Putamen (tissue), 1 donor: ENCODE data around the gene TRIM32.
"Not testable (repeated sequence)": the region's sequence is repeated elsewhere in the genome, so short reads cannot be mapped to it uniquely, and the experiment has no call there.

Source experiments
- DNase-seq: peaks from one replicate; pipeline ENCODE4 v3.0.0-alpha.2; 2016; ENCODE audit warnings: low spot score

TRIM32 gene

GRCh38 chr9:116674210-116674980 is 12.7 kb upstream of the TRIM32 start:
- DNase-seq = no peak

GRCh38 chr9:116683535-116683934 is 3.6 kb upstream of the TRIM32 start:
- no peak for DNase-seq

- no peak for DNase-seq
Observed at GRCh38 chr9:116685166-116685565, 1.9 kb upstream of the TRIM32 start.

DNA sequence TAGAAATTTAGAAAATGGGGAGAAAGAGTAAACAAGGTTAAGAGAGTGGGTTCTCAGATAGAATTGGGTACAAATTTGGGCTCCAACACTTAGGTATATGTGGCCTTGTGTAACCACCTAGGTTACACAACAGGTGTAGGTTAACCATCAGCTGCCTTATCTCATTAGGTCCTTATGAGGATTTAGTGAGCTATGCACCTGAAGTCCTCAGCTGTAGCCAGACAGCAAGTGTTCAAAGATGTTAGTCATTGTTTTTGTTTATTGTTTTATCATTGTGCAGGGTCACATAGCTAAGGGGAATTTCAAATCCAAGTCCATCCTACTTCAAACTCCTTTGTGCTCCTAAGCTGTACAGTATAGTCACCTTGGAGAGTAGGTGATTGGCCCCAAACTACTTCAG is 970 bp upstream of the TRIM32 start:
- DNase-seq = no peak

- no peak for DNase-seq
Observed at GRCh38 chr9:116686693-116687073, 422 bp upstream of the TRIM32 start.

GRCh38 chr9:116687754-116688135 is 640 bp downstream of the TRIM32 start:
- no peak for DNase-seq

GRCh38 chr9:116688806-116689485 is 1.8 kb downstream of the TRIM32 start:
- no peak for DNase-seq

- DNase-seq = no peak
Observed at GRCh38 chr9:116689486-116690032, 2.5 kb downstream of the TRIM32 start.

GRCh38 chr9:116690805-116691204 is 3.7 kb downstream of the TRIM32 start:
- not testable (repeated sequence) for DNase-seq

DNA sequence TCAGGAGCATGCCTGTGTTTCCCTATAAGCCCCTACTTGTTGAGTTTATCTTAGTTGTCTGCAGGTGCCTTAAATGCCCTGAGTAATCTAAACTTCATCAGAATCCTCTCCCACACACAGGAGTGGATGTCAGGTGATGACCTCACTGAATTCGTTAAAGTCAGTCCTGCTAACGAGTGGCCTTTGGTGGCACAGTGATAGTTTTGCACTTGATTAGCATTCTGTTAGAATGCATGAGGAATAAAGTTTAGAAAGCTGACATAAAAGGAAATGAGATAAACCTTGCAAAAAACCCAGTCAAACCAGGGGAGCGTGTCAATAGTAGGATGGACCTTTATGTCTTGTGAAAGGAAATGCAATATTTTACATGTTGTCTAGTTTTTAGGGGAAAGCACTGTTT is 4.5 kb downstream of the TRIM32 start:
- DNase-seq = no peak

DNA sequence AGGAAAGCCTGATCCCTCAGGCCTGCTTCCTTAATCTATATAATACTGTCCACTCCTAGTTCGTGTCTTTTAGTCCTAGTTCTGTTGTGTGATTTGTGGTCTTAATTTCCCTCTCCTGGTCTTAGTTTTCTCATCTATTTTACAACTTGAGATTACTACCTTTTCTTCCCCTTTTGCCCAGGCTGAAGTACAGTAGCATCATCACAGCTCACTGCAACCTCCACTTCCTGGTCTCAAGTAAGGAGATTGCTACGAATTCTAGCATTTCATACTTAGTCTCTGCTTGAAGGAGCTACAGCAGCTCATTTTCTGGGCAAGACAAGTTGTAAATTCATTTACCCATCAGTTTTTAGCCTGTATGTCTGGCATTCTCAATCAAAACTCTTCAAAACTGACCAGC is 5.5 kb downstream of the TRIM32 start:
- DNase-seq = no peak

DNA sequence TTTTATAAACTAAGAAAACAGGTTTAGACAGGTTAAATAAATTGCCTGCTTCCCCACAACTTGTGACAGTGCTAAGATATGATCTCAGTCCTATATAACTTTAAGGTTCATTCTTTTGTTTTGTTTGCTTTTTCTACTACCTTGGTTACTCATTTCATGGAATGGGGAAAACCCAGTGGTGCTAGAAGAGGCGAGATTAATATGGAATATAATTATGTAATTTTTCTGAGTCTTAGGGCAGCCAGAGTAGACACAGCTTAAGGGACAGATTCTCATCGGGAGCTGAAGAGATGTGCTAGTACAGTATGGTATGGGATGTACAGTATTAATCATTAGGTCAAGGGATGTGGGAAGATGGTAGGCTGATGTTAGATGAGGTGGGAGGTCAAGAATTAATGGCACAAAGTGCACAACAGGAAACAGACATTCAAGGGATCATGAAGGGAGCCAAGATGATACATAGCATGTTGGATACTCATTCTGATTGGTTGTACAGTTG is 6.2 kb downstream of the TRIM32 start:
- DNase-seq = no peak

- DNase-seq = no peak
Observed at GRCh38 chr9:116694785-116695291, 7.7 kb downstream of the TRIM32 start.

GRCh38 chr9:116695438-116695837 is 8.3 kb downstream of the TRIM32 start:
- no peak for DNase-seq

DNA sequence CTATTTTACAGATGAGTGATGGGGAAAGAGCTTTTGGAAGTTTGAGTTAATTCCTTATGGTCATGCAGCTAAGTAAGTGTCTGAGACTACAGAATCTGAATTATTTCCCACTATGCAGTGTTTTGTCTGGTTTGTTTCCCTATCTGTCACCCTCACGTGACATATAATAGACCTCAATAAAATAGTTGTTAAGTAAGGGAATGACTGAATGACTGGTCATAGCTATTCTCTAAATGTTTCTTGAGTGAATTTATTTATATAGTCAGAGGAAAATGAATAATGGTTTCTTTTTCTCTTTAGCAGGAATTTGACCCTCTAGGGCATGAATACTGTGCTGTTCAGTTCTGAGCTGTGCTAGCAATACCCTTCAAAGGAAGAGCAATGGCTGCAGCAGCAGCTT is 10.3 kb downstream of the TRIM32 start:
- no peak for DNase-seq

DNA sequence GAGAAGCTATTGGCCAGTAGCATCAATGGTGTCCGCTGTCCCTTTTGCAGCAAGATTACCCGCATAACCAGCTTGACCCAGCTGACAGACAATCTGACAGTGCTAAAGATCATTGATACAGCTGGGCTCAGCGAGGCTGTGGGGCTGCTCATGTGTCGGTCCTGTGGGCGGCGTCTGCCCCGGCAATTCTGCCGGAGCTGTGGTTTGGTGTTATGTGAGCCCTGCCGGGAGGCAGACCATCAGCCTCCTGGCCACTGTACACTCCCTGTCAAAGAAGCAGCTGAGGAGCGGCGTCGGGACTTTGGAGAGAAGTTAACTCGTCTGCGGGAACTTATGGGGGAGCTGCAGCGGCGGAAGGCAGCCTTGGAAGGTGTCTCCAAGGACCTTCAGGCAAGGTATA is 10.8 kb downstream of the TRIM32 start:
- DNase-seq = peak; percentile 21

GRCh38 chr9:116700279-116700678 is 13.2 kb downstream of the TRIM32 start:
- no peak for DNase-seq

GRCh38 chr9:116700882-116701865 is 14.1 kb downstream of the TRIM32 start:
- DNase-seq = no peak

- no peak for DNase-seq
Observed at GRCh38 chr9:116701940-116702642, 15.0 kb downstream of the TRIM32 start.

- no peak for DNase-seq
Observed at GRCh38 chr9:116703634-116704033, 16.5 kb downstream of the TRIM32 start.

GRCh38 chr9:116704470-116704869 is 17.4 kb downstream of the TRIM32 start:
- no peak for DNase-seq
